ENCODE data around the gene MLLT1.

The MLLT1 gene

GRCh38 chr19:6181119-6181518 is 98.7 kb downstream of the MLLT1 start:
- Histone ChIP-seq H3K4me2 (ENCODE audit: low read length) (no peak overlapping the region), H3K4me3 (ENCODE audit: low read length) (no peak overlapping the region), H4K20me1 (ENCODE audit: control insufficient read depth, insufficient read depth, low read depth, low read length) (no peaks in the 10 kb centered on the region), H3F3A (ENCODE audit: control insufficient read depth, insufficient read depth) (no peaks in the 10 kb centered on the region), H3K79me2 (ENCODE audit: control insufficient read depth, low read length) (no peaks in the 10 kb centered on the region), H3K9me3 (ENCODE audit: control insufficient read depth, insufficient read depth, low read length) (no peaks in the 10 kb centered on the region), H3K9me2 (replicated peaks; ENCODE audit: control insufficient read depth, low read length) (no peaks in the 10 kb centered on the region), H3K4me1 (ENCODE audit: control insufficient read depth, low read length) (no peaks in the 10 kb centered on the region), H3K36me3 (ENCODE audit: control insufficient read depth, low read length) (no peaks in the 10 kb centered on the region), H3K27me3 (ENCODE audit: control insufficient read depth, low read length) (peaks cover 13% of the 10 kb centered on the region), H3K27ac (ENCODE audit: low read depth, low read length) (no peak overlapping the region)
- TF ChIP-seq EZH2phosphoT487 (IDR thresholded peaks at IDR 0.05; ENCODE audit: borderline replicate concordance, low read length) (no peak), CTCF (IDR thresholded peaks at IDR 0.05; ENCODE audit: low read depth, low read length, poor library complexity, severe bottlenecking) (no peak)

DNA sequence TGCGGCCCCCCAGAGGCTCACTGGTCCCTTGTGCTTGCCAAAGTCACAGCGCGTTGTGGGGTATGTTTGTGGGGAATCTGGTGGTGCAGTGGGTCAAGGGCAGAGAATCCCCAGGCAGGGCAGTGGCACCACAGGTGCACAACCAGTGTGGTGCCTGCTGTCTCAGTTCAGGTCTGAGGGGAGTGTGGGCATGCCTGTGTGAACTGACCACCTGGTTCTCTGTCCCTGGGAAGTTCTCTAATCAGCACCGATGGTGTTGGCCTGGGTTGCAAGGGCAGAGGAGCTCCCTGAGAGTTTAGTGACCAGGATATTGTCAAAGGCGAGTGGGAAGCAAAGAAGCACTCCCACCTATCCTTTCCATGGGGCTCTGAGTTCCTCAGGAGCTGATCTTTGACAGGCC is 106.6 kb downstream of the MLLT1 start:
- TF ChIP-seq CTCF (IDR thresholded peaks at IDR 0.05; ENCODE audit: low read depth, low read length, poor library complexity, severe bottlenecking) (no peak), EZH2phosphoT487 (IDR thresholded peaks at IDR 0.05; ENCODE audit: borderline replicate concordance, low read length) (no peak)
- no peaks in the 10 kb centered on the region for H3K36me3 ChIP-seq (ENCODE audit: control insufficient read depth, low read length)
- peaks cover 17% of the 10 kb centered on the region; the same call in 1 of the 2 replicates for H3K27me3 ChIP-seq (ENCODE audit: control insufficient read depth, low read length)
- no peaks in the 10 kb centered on the region for H3K79me2 ChIP-seq (ENCODE audit: control insufficient read depth, low read length)
- no peak overlapping the region for H3K27ac ChIP-seq (ENCODE audit: low read depth, low read length)
- no peaks in the 10 kb centered on the region for H3K9me3 ChIP-seq (ENCODE audit: control insufficient read depth, insufficient read depth, low read length)
- no peaks in the 10 kb centered on the region for H3F3A ChIP-seq (ENCODE audit: control insufficient read depth, insufficient read depth)
- H3K4me1 ChIP-seq (ENCODE audit: control insufficient read depth, low read length) = no peaks in the 10 kb centered on the region
- no peak overlapping the region for H3K4me3 ChIP-seq (ENCODE audit: low read length)
- no peaks in the 10 kb centered on the region for H4K20me1 ChIP-seq (ENCODE audit: control insufficient read depth, insufficient read depth, low read depth, low read length)
- no peak overlapping the region for H3K4me2 ChIP-seq (ENCODE audit: low read length)
- no peaks in the 10 kb centered on the region for H3K9me2 ChIP-seq (replicated peaks; ENCODE audit: control insufficient read depth, low read length)

GRCh38 chr19:6172074-6172863 is 107.5 kb downstream of the MLLT1 start:
- Histone ChIP-seq H3K4me2 (ENCODE audit: low read length) (no peak overlapping the region), H3K27ac (ENCODE audit: low read depth, low read length) (no peak overlapping the region), H4K20me1 (ENCODE audit: control insufficient read depth, insufficient read depth, low read depth, low read length) (no peaks in the 10 kb centered on the region), H3K4me3 (ENCODE audit: low read length) (no peak overlapping the region), H3K4me1 (ENCODE audit: control insufficient read depth, low read length) (no peaks in the 10 kb centered on the region), H3K9me2 (replicated peaks; ENCODE audit: control insufficient read depth, low read length) (no peaks in the 10 kb centered on the region), H3K36me3 (ENCODE audit: control insufficient read depth, low read length) (no peaks in the 10 kb centered on the region), H3K9me3 (ENCODE audit: control insufficient read depth, insufficient read depth, low read length) (no peaks in the 10 kb centered on the region), H3F3A (ENCODE audit: control insufficient read depth, insufficient read depth) (no peaks in the 10 kb centered on the region), H3K27me3 (ENCODE audit: control insufficient read depth, low read length) (peaks cover 12% of the 10 kb centered on the region; the same call in 1 of the 2 replicates), H3K79me2 (ENCODE audit: control insufficient read depth, low read length) (no peaks in the 10 kb centered on the region)
- TF ChIP-seq CTCF (IDR thresholded peaks at IDR 0.05; ENCODE audit: low read depth, low read length, poor library complexity, severe bottlenecking) (no peak), EZH2phosphoT487 (IDR thresholded peaks at IDR 0.05; ENCODE audit: borderline replicate concordance, low read length) (no peak)
